ENCODE data around the gene GLS2. TPM values are rescaled to one million over a fixed set of nuclear protein-coding genes. Genes with fewer than 3 reads are reported as not detected.

GLS2 gene
- total RNA-seq, 4 donors from 2014 or later, result 4.3 to 12.6 (median 6.8) TPM

- 83 to 88% methylated on average over 6 of the region's 6 CpGs for WGBS, 2 donors
- no peak for DNase-seq (ENCODE audit: low spot score in 2 of 2)
- intact Hi-C loops (cut with DNase I; ENCODE audit: low total_unique reads), result no loop called here
- no peak overlapping the region for H3K4me3 ChIP-seq (ENCODE audit: low read depth, poor library complexity, severe bottlenecking)
- no peak for TF ChIP-seq POLR2A (IDR thresholded peaks at IDR 0.05)
- no peak for TF ChIP-seq CTCF (IDR thresholded peaks at IDR 0.05)
Observed at GRCh38 chr12:56477521-56478225, 10.3 kb downstream of the GLS2 start.

GRCh38 chr12:56476972-56477432, 11.0 kb downstream of the GLS2 start:
- no peak overlapping the region for H3K4me3 ChIP-seq (ENCODE audit: low read depth, poor library complexity, severe bottlenecking)
- no peak for DNase-seq (ENCODE audit: low spot score in 2 of 2)
- no peak for TF ChIP-seq CTCF (IDR thresholded peaks at IDR 0.05)
- no peak for TF ChIP-seq POLR2A (IDR thresholded peaks at IDR 0.05)
- intact Hi-C loops (cut with DNase I; ENCODE audit: low total_unique reads), result no loop called here
- WGBS, 2 donors, result 89 to 100% methylated on average over 1 of the region's 1 CpG

GRCh38 chr12:56476143-56476542, 11.8 kb downstream of the GLS2 start:
- TF ChIP-seq CTCF (IDR thresholded peaks at IDR 0.05), result no peak
- TF ChIP-seq POLR2A (IDR thresholded peaks at IDR 0.05), result no peak
- no peak for DNase-seq (ENCODE audit: low spot score in 2 of 2)
- intact Hi-C loops (cut with DNase I; ENCODE audit: low total_unique reads), result no loop called here
- WGBS, 2 donors, result 77 to 84% methylated on average over 6 of the region's 6 CpGs
- no peak overlapping the region for H3K4me3 ChIP-seq (ENCODE audit: low read depth, poor library complexity, severe bottlenecking)

- WGBS, 2 donors, result 91 to 95% methylated on average over 9 of the region's 9 CpGs
- DNase-seq (ENCODE audit: low spot score in 2 of 2), result no peak
- no peak for TF ChIP-seq CTCF (IDR thresholded peaks at IDR 0.05)
- TF ChIP-seq POLR2A (IDR thresholded peaks at IDR 0.05), result no peak
- H3K4me3 ChIP-seq (ENCODE audit: low read depth, poor library complexity, severe bottlenecking), result no peak overlapping the region
- intact Hi-C loops (cut with DNase I; ENCODE audit: low total_unique reads), result no loop called here
Observed at GRCh38 chr12:56474389-56474788, 13.6 kb downstream of the GLS2 start.

GRCh38 chr12:56469007-56469930, 18.7 kb downstream of the GLS2 start:
- peak overlapping the region; percentile 57 for H3K4me3 ChIP-seq (ENCODE audit: low read depth, poor library complexity, severe bottlenecking)
- TF ChIP-seq POLR2A (IDR thresholded peaks at IDR 0.05) (no peak), CTCF (IDR thresholded peaks at IDR 0.05) (no peak)
- peak in 1 of 2 donors; percentile 32 for DNase-seq (ENCODE audit: low spot score in 2 of 2)
- intact Hi-C loops (cut with DNase I; ENCODE audit: low total_unique reads), result loop anchor here (5.0 kb wide), 1 partner anchor 277 kb away; no protein-coding TSS in a partner anchor
- WGBS, 2 donors, result 35 to 41% methylated on average over 17 to 19 of the region's 19 CpGs
